Mesendoderm (in vitro differentiated cells): ENCODE data around the gene ERCC4.
A peak's percentile ranks its signal among the peaks of the same experiment; 100 is the strongest.

Source experiments
- DNase-seq: peaks from one replicate; pipeline ENCODE4 v3.0.0; 2013
- H2AK5ac ChIP-seq: 2 replicates; pipeline ENCODE4 v1.6.1; 2013; ENCODE audit warnings: low read length, inconsistent platforms
- H2BK120ac ChIP-seq: 2 replicates; pipeline ENCODE4 v1.6.1; 2013; ENCODE audit warnings: low read depth, mild to moderate bottlenecking, low read length, moderate library complexity, mixed read lengths
- H2BK15ac ChIP-seq: replicated peaks from 2 replicates; pipeline ENCODE4 v1.6.1; 2013; ENCODE audit warnings: low read depth, mild to moderate bottlenecking, moderate library complexity
- H2BK5ac ChIP-seq: 2 replicates; pipeline ENCODE4 v1.6.1; 2013; ENCODE audit warnings: low read length, inconsistent platforms
- H3K18ac ChIP-seq: 2 replicates; pipeline ENCODE4 v1.6.1; 2013; ENCODE audit warnings: mild to moderate bottlenecking, low read length, mixed read lengths
- H3K23ac ChIP-seq: one replicate; pipeline ENCODE4 v1.6.1; 2013; ENCODE audit warnings: low read length
- H3K27ac ChIP-seq: 2 replicates; pipeline ENCODE4 v1.5.1; 2013; ENCODE audit warnings: low read depth, mild to moderate bottlenecking, inconsistent platforms, low read length, moderate library complexity
- H3K27me3 ChIP-seq: 2 replicates; pipeline ENCODE4 v1.6.1; 2013; ENCODE audit warnings: low read length, control low read depth, mild to moderate bottlenecking, inconsistent platforms; ENCODE audit not compliant: insufficient read depth, poor library complexity
- H3K36me3 ChIP-seq: 2 replicates; pipeline ENCODE4 v1.6.1; 2013; ENCODE audit warnings: low read length, inconsistent platforms; ENCODE audit not compliant: control insufficient read depth, insufficient read depth
- H3K4ac ChIP-seq: one replicate; pipeline ENCODE4 v1.6.1; 2013; ENCODE audit warnings: low read depth, mild to moderate bottlenecking, low read length, moderate library complexity
- H3K4me1 ChIP-seq: 2 replicates; pipeline ENCODE4 v1.6.1; 2013; ENCODE audit warnings: low read depth, low read length, inconsistent platforms; ENCODE audit not compliant: control insufficient read depth
- H3K4me2 ChIP-seq: 2 replicates; pipeline ENCODE4 v1.6.1; 2013; ENCODE audit warnings: low read length
- H3K4me3 ChIP-seq: 2 replicates; pipeline ENCODE4 v1.5.1; 2013; ENCODE audit warnings: mild to moderate bottlenecking, low read length
- H3K56ac ChIP-seq: one replicate; pipeline ENCODE4 v1.6.1; 2013; ENCODE audit warnings: low read length
- H3K79me1 ChIP-seq: 2 replicates; pipeline ENCODE4 v1.6.1; 2013; ENCODE audit warnings: low read length, inconsistent platforms
- H3K79me2 ChIP-seq: 2 replicates; pipeline ENCODE4 v1.6.1; 2013; ENCODE audit warnings: mild to moderate bottlenecking, low read length; ENCODE audit not compliant: control insufficient read depth, insufficient read depth
- H3K9ac ChIP-seq: 2 replicates; pipeline ENCODE4 v1.6.1; 2013; ENCODE audit warnings: low read length, inconsistent platforms
- H4K5ac ChIP-seq: one replicate; pipeline ENCODE4 v1.6.1; 2013; ENCODE audit warnings: low read length
- H4K8ac ChIP-seq: one replicate; pipeline ENCODE4 v1.6.1; 2013; ENCODE audit warnings: low read depth, mild to moderate bottlenecking, control low read depth, low read length, moderate library complexity
- WGBS: extraction: QIAGEN DNeasy Blood & Tissue Kit; methylation state at CpG from one replicate; pipeline ENCODE4 v1.1.7; 2013; ENCODE audit warnings: low lambda C conversion rate, missing lambda C conversion rate; ENCODE audit not compliant: insufficient coverage; ENCODE audit errors: extremely low coverage; 5-methylcytosine and 5-hydroxymethylcytosine counted together

ERCC4 gene

GRCh38 chr16:13921328-13921727 is 1.4 kb downstream of the ERCC4 start:
- no peaks in the 10 kb centered on the region for H3K27me3 ChIP-seq
- no peak overlapping the region for H3K23ac ChIP-seq
- H3K4me2 ChIP-seq: no peak overlapping the region
- H3K79me2 ChIP-seq: peaks cover 1% of the 10 kb centered on the region
- H3K18ac ChIP-seq: no peak overlapping the region
- H3K4ac ChIP-seq: no peak overlapping the region
- H3K4me3 ChIP-seq: no peak overlapping the region
- H4K8ac ChIP-seq: no peak overlapping the region
- no peak overlapping the region for H2BK120ac ChIP-seq
- H3K56ac ChIP-seq: peak overlapping the region; percentile 100
- no peaks in the 10 kb centered on the region for H3K36me3 ChIP-seq
- no peak for DNase-seq
- no peak overlapping the region for H2AK5ac ChIP-seq
- peaks cover 3% of the 10 kb centered on the region for H3K79me1 ChIP-seq
- H3K9ac ChIP-seq: peak overlapping the region; percentile 95
- no CpG with 5 or more reads among the region's 2 CpGs for WGBS
- H2BK15ac ChIP-seq: no peak overlapping the region
- H4K5ac ChIP-seq: no peak overlapping the region
- no peak overlapping the region for H2BK5ac ChIP-seq
- H3K27ac ChIP-seq: no peak overlapping the region
- H3K4me1 ChIP-seq: no peaks in the 10 kb centered on the region

- Histone ChIP-seq H3K27ac (no peak overlapping the region), H3K18ac (no peak overlapping the region), H3K79me2 (peaks cover 1% of the 10 kb centered on the region), H3K23ac (no peak overlapping the region), H3K79me1 (peaks cover 3% of the 10 kb centered on the region), H4K8ac (no peak overlapping the region), H3K36me3 (no peaks in the 10 kb centered on the region), H3K4me2 (no peak overlapping the region), H2BK5ac (no peak overlapping the region), H4K5ac (no peak overlapping the region), H2AK5ac (no peak overlapping the region), H2BK120ac (no peak overlapping the region), H3K4me3 (no peak overlapping the region), H3K9ac (no peak overlapping the region), H3K56ac (no peak overlapping the region), H3K4me1 (no peaks in the 10 kb centered on the region), H3K4ac (no peak overlapping the region), H3K27me3 (no peaks in the 10 kb centered on the region), H2BK15ac (no peak overlapping the region)
- no CpG with 5 or more reads among the region's 4 CpGs for WGBS
- peak; percentile 51 for DNase-seq
These were observed 3.8 kb downstream of the ERCC4 start for GRCh38 chr16:13923703-13924298.

DNA sequence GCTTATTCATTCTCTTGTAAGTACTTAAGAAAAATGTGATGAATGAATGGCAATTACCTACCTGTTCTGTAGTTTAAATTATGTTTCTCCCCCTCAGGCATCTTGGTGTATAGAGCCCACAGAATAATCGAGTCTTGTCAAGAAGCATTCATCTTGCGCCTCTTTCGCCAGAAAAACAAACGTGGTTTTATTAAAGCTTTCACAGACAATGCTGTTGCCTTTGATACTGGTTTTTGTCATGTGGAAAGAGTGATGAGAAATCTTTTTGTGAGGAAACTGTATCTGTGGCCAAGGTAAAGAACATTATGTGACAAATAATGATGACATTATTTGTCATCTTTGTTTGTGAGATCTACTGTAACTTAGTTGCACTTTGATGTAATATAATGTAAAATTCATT is 6.5 kb downstream of the ERCC4 start:
- H3K23ac ChIP-seq: no peak overlapping the region
- no peak overlapping the region for H3K9ac ChIP-seq
- H3K79me2 ChIP-seq: no peaks in the 10 kb centered on the region
- H3K36me3 ChIP-seq: no peaks in the 10 kb centered on the region
- no peak overlapping the region for H3K4me3 ChIP-seq
- no peaks in the 10 kb centered on the region for H3K4me1 ChIP-seq
- no peak overlapping the region for H2BK120ac ChIP-seq
- no peak overlapping the region for H3K4me2 ChIP-seq
- no CpG with 5 or more reads among the region's 4 CpGs for WGBS
- no peak overlapping the region for H4K8ac ChIP-seq
- no peak overlapping the region for H4K5ac ChIP-seq
- no peaks in the 10 kb centered on the region for H3K79me1 ChIP-seq
- H3K27ac ChIP-seq: no peak overlapping the region
- H2AK5ac ChIP-seq: no peak overlapping the region
- H3K4ac ChIP-seq: no peak overlapping the region
- no peak overlapping the region for H3K56ac ChIP-seq
- H2BK5ac ChIP-seq: no peak overlapping the region
- H3K27me3 ChIP-seq: no peaks in the 10 kb centered on the region
- DNase-seq: no peak
- H2BK15ac ChIP-seq: no peak overlapping the region
- no peak overlapping the region for H3K18ac ChIP-seq

DNA sequence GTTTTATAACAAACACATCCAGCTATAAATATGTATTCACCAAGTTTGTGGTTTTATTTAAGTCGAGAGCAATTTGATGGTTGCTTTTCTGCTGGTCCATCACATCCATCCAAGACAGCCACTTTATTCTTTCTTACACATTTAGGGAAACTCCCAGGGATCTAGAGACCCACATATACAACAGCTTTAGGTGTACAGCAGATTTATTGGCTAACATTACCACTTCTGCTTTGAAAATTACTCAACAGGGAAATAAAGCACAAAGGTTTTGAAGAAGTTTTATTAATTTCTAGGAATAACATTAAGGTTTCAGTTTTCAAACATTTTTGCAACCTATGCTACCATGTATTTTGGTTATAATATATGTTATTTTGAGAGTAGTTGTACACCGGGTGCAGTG is 6.9 kb downstream of the ERCC4 start:
- Histone ChIP-seq H3K79me1 (no peaks in the 10 kb centered on the region), H3K36me3 (no peaks in the 10 kb centered on the region), H2BK120ac (no peak overlapping the region), H3K4me3 (no peak overlapping the region), H2BK15ac (no peak overlapping the region), H3K4me2 (no peak overlapping the region), H3K4ac (no peak overlapping the region), H3K27me3 (no peaks in the 10 kb centered on the region), H3K27ac (no peak overlapping the region), H4K8ac (no peak overlapping the region), H3K23ac (no peak overlapping the region), H2BK5ac (no peak overlapping the region), H3K4me1 (no peaks in the 10 kb centered on the region), H3K9ac (no peak overlapping the region), H3K18ac (no peak overlapping the region), H4K5ac (no peak overlapping the region), H3K79me2 (no peaks in the 10 kb centered on the region), H2AK5ac (no peak overlapping the region), H3K56ac (no peak overlapping the region)
- WGBS: no CpG with 5 or more reads among the region's 2 CpGs
- no peak for DNase-seq

- Histone ChIP-seq H3K36me3 (no peaks in the 10 kb centered on the region), H3K27me3 (no peaks in the 10 kb centered on the region), H3K56ac (no peak overlapping the region), H3K79me2 (no peaks in the 10 kb centered on the region), H4K5ac (no peak overlapping the region), H3K18ac (no peak overlapping the region), H3K4me3 (no peak overlapping the region), H2BK5ac (no peak overlapping the region), H3K79me1 (no peaks in the 10 kb centered on the region), H2BK15ac (no peak overlapping the region), H3K27ac (no peak overlapping the region), H3K4me1 (no peaks in the 10 kb centered on the region), H2AK5ac (no peak overlapping the region), H3K4ac (no peak overlapping the region), H3K4me2 (no peak overlapping the region), H4K8ac (no peak overlapping the region), H3K9ac (no peak overlapping the region), H3K23ac (no peak overlapping the region), H2BK120ac (no peak overlapping the region)
- no CpG with 5 or more reads among the region's 3 CpGs for WGBS
- DNase-seq: no peak
These were observed 8.7 kb downstream of the ERCC4 start for GRCh38 chr16:13928646-13929045.

DNA sequence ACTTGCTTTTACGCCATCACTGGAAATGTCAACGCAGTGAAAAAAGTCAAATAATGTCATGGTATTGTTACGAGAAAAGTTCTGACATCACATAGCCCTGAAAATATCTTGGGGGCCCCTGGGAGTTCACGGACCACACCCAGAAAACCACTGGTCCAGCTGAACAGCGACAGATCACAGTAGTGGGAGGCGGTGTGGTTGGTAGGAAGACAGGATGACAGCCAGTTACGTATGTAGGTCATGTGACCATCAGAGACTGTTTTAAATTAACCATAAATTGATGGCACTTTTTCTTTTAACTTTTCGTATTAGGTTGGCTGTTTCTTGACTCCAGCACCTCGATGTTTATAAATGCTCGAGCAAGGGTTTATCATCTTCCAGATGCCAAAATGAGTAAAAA is 11.9 kb downstream of the ERCC4 start:
- no peaks in the 10 kb centered on the region for H3K79me1 ChIP-seq
- no peak overlapping the region for H3K4me3 ChIP-seq
- no peak overlapping the region for H2BK5ac ChIP-seq
- H3K36me3 ChIP-seq: peaks cover 2% of the 10 kb centered on the region
- H3K79me2 ChIP-seq: no peaks in the 10 kb centered on the region
- H3K9ac ChIP-seq: no peak overlapping the region
- H3K56ac ChIP-seq: no peak overlapping the region
- no peak for DNase-seq
- H3K4me1 ChIP-seq: no peaks in the 10 kb centered on the region
- no peak overlapping the region for H4K8ac ChIP-seq
- H2AK5ac ChIP-seq: no peak overlapping the region
- WGBS: no CpG with 5 or more reads among the region's 10 CpGs
- no peak overlapping the region for H3K4ac ChIP-seq
- no peak overlapping the region for H2BK15ac ChIP-seq
- no peak overlapping the region for H3K4me2 ChIP-seq
- H3K18ac ChIP-seq: no peak overlapping the region
- H3K23ac ChIP-seq: no peak overlapping the region
- H3K27ac ChIP-seq: no peak overlapping the region
- H2BK120ac ChIP-seq: no peak overlapping the region
- no peak overlapping the region for H4K5ac ChIP-seq
- H3K27me3 ChIP-seq: no peaks in the 10 kb centered on the region
